GM19238 (cell line): ENCODE results near the gene ACADS.
A peak's percentile ranks its signal among the peaks of the same experiment; 100 is the strongest.

Experiments
- DNase-seq: peaks from one replicate; pipeline ENCODE4 v3.0.0; 2011; ENCODE audit warnings: low spot score; ENCODE audit not compliant: insufficient read length

ACADS gene

DNA sequence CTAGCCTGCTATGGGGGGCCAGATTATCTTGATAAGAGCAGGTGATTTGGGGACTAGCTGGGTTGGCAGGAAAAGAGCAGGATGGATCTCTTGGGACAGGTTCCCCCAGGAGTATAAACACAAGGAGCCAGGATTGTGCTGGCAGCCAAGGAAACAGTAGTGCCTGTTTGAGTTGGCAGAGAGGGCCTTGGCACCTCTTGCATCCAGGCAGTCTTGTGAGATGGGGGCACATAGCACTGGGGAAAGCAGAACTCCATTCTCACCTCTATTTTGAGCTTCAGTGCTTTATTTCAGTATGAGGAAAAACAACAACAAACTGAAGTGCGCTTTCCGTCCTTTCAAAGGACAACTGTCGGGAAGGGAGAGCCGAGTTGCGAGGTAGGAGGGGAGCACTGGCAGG, 24.7 kb upstream of the ACADS start:
- DNase-seq: no peak

DNA sequence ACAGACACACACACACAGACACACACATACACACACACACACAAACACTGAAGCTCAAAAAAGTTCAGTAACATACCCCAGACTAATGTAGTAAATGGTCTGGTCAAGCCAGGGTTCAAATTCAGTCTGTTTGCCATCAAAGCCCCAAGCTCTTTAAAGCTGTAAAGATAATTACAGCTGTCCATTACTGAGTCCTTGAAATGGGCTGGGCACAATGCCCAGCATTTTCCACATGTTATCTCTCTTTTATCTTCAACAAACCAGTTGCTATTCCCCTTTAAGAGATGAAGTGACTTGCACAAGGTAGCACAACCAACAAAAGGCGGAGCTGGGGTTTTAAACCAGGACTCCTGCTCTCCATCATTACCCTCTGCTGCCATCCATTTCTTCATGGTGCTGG, 23.0 kb upstream of the ACADS start:
- no peak for DNase-seq

GRCh38 chr12:120703311-120703942, 22.2 kb upstream of the ACADS start:
- no peak for DNase-seq

GRCh38 chr12:120705618-120706017, 20.0 kb upstream of the ACADS start:
- no peak for DNase-seq

DNA sequence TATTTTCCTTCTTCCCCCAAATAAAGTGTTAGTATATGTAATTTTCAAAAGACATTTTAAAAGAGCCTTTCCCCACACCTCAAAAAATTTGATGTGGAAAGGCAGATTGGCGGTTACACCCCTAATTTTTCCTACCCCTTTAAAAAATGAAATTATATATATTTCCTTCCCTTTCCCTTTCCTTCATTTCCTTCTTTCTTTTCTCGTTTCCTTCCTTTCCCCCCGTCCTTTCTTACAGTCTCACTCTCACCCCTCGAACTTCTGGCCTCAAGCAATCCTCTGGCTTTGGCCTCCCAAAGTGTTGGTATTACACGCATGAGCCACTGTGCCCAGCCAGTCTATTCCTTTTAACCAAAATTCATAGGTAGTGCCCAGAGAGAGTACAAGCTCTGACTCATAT, 19.6 kb upstream of the ACADS start:
- no peak for DNase-seq

DNA sequence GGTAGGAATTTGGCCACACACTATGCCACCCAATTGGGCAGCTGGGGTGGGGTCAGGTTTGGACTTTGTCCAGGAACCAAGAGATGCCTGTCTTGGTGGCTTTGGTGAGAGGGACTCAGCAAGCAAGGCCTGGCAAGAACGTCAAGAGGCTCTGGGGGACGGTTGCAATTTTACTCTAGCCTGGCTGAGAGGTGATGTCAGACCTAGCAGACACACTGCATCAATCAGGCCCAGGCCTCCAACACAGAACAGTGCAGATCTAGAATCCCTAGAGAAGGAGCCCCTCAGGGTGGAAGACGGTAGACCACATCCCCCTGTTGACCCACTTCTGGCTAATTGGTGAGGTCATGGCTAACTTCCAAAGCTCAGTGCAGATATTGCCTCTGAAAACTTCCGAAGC, 17.0 kb upstream of the ACADS start:
- DNase-seq: no peak

DNA sequence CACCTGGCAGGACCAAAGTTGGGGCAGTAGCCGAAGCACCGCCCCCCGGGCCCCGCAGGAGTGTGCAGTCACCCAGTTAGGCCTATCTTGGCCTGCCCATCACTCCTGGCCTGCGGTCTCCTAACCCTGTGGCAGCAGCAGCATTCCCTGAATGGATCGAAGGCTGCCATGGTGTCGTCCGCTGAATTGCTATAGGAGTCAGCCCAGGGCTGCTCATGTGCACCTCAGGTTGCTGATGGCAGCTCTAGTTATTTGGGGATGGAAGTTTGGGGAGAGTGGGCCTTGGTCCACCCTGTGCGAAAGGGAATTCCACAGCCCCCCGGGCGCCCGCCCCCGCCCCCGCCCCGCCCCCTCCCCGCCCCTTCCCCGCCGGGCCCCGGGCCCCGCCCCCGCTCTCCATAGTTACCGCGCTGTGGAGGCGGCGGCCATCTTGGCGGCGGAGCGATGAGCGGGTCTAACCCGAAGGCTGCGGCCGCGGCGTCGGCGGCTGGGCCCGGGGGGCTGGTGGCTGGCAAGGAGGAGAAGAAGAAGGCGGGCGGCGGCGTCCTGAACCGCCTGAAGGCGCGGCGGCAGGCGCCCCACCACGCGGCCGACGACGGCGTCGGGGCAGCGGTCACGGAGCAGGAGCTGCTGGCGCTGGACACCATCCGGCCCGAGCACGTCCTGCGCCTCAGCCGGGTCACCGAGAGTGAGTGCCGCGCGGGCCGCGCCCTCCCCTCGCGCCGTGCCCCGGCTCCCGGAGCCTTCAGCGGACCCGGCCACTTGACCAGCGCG, 15.4 kb upstream of the ACADS start, which contains the start of gene UNC119B:
UNC119B (plus strand) TSS at position 428 of the 774 bp plus-strand sequence; CDS start at position 445, 17 bp downstream.
- DNase-seq: peak; percentile 84

- peak; percentile 49 for DNase-seq
Observed at GRCh38 chr12:120710805-120711296, 14.8 kb upstream of the ACADS start.

GRCh38 chr12:120711411-120711810, 14.2 kb upstream of the ACADS start:
- DNase-seq: no peak

DNA sequence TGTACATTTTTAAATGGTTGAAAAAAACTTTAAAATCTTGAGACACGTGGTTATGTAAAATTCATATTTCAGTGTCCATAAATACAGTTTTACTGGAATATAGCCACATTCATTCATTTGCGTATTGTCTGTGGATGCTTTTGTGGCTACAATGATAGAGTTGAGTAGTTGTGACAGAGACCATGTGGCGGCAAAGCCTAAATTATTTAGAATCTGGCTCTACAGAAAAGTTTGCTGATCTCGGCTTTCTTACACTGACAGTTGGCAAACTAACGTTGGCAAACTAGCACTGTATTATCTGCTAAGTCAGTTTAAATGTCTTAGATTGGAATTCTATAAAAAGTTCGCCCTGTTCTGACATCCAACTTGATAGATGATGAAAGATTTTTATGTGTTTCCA, 13.0 kb upstream of the ACADS start:
- DNase-seq: no peak

DNA sequence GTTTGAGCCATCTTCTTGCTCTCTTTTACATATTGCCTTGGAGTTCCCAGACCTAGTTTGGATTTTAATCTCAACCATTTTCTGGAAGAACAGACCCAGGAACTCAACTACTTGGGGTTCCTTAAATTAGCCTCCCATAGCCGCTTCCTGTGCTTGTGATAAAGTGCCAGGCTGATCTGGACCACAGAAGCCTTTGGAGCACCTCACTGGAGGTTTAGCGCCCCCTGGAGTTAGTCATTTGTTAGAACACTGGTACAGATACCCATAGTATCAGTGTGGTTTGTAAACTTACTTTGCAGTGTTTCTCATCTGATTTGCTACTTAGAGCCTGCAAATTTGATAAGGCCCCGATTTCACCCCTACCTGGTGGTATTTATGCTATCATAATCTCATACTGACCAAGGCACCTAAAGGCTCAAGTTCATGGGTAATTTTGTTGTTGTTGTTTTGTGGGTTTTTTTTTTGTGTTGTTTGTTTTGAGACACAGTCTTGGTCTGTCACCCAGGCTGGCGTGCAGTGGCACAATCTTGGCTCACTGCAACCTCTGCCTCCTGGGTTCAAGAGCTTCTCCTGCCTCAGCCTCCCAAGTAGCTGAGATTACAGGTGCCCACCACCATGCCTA, 11.7 kb upstream of the ACADS start:
- DNase-seq: peak; percentile 60

DNA sequence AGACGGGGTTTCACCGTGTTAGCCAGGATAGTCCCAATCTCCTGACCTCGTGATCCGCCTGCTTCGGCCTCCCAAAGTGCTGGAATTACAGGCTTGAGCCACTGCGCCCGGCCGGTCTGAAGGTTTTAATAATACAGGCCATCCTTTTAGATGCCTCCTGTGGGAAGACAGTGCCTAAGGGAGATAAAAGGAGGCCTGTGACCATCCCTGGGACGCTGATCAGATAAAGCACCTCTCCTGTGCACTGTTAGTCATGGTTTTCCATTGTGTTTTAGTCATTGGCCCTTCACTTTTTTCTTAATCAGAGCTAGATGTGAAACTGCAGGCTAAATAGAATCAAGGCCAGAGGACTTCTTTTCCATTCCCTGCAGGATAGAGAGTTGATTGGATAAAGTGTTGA, 7.6 kb upstream of the ACADS start:
- no peak for DNase-seq

- no peak for DNase-seq
Observed at GRCh38 chr12:120719072-120719471, 6.6 kb upstream of the ACADS start.

DNA sequence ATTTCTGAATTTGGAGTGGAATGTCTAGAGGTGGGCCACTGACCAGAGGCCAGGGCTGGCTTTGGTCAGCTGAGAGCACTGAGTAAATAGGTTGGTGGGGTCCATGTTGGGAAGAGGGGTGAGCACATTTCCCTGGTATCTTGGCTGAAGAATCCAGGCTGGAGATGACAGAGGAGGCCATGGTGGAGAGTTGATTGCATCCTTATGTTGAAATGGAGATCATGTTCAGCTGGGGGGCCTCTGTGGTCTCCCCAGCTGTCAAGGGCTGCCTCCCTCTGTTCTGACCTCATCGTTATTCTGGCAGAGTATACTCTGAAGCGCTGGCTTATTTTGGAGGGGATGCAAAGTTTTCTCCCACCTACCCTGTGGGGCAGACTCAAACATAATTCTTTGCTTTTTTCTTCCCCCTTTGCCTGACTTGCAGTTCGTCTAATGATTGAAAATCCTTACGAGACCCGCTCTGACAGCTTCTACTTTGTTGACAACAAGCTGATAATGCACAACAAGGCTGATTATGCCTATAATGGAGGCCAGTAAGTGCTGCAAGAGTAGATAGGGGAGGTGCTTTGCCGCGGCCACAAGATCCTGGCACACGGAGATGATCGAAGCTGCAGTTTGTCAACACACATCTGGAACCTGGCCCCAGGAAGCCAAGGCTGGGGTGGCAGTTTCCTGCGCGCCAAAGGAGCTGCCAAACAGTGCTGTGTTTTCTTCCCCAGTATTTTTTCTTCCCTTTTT, 6.0 kb upstream of the ACADS start:
- no peak for DNase-seq

DNA sequence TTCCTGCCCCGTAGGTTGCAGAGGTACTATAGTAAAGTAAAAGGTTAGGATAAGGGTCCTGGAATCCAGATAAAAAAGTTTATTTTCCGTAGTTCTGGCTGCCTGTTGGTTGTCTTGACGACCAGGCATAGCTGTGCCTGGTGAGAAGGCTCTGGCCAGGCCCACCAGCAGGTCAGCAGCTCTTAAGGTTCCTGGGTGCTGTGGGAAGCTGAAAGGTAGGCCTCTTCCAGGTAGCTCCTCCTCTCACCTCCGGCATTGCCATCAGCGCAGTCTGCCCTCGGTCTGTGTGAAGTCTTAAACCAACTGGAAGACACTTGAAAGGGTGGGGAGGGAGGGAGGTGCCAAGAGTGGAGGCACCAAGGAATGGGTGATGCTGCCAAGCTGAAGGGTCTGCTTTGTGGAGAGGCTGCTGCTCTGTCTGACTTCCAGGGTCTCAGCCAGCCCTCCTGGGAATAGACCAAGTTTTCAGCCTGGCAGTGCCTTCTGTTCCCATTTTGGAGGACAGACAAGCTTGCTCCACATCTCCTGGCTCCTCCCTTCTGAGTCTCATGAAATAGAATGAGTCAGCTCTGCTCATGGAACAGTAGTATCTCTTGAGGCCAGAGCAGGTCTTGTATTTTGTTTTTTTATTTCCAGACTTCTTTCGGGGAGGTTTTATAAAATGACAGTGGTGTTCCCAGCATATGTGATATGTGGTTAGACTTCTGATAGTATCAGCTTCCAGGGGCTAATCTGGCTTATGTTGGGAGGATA, 5.2 kb upstream of the ACADS start:
- DNase-seq: no peak

- no peak for DNase-seq
Observed at GRCh38 chr12:120720987-120721801, 4.4 kb upstream of the ACADS start.

DNA sequence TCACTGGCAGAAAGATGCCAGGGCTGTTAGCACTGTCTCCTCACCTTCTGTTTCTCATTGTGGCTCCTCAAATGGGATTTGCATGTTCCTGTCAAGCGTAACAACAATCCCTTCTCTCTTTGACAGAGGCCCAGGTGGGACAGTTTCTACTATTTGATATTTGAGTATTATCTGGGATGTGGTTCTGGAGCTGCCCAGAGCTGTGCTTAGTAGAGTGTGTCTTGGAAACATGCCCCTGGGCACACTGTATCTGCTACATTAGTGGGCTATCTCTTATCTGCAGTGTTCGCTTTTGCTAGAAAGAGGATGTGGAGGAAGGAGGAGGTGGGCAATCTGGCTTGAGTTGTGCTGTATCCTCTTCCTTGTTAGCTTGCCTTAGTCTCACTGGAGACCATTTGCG, 3.8 kb upstream of the ACADS start:
- no peak for DNase-seq

GRCh38 chr12:120722784-120723183, 2.8 kb upstream of the ACADS start:
- no peak for DNase-seq

DNA sequence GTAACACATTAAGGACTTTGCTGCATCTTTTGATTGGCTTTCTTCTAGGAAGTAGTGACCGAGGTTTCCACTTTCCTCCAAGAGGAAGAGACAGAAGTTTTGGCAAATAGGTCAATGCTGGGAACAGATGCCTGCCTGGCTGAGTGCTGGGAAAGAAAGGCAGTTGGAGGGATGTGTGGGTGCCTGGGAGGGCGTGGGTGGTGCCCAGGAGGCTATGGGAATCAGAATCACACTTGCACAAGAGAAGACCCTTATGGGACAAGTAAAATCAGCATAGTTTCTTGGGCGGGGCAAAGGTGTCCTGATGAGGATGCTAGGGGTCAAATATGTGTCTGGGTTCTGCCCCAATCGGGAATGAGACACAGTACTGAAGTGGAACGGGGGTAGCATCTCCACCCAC, 906 bp upstream of the ACADS start:
- no peak for DNase-seq

GRCh38 chr12:120725151-120725658, 421 bp upstream of the ACADS start:
- no peak for DNase-seq
